Measurements from ENCODE around the gene SCAI.
"Not testable (repeated sequence)": the region's sequence is repeated elsewhere in the genome, so short reads cannot be mapped to it uniquely, and the experiment has no call there.

Gene SCAI

DNA sequence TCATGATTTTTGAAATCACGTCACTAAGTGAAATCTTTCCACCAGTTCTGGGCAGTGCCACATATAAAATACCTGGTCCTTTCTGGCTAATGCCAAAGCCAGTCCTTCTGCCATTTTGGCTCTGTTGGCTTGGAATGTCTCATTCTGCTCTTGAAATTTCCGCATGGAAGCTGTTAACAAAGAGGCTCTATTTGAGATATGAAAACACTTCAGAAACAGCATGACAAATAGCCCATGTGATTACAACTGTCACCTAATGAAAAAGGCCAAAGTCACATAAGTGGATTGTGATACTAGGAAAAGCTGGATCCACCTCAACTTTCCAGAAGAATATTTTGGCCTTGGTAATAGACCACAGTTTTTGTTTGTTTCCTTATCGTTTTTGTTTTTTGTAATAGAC, 215.2 kb downstream of the SCAI start:
- POLR2A ChIA-PET (ENCODE audit: low non-redundant PET): no interaction called here

DNA sequence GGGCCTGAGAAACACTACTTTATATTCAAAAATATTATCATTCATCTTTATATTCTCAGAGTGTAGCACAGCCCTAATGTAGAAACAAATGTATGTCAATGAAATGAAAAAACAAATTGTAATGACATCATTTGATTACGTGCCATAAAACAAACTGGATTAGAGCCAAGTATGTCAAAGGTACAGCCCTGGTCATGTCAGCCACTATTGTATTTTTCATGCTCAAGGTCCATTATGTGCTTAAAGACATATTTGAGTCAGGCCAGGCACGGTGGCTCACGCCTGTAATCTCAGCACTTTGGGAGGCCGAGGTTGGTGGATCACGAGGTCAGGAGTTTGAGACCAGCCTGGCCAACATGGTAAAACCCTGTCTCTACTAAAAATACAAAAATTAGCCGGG, 222.9 kb downstream of the SCAI start:
- H3K27ac ChIP-seq; POLR2A ChIA-PET (ENCODE audit: low non-redundant PET); CTCF ChIA-PET; DNase-seq (ENCODE audit: low spot score): not testable (repeated sequence)

More for the DNA sequence above, 215.2 kb downstream of the SCAI start:
- TF ChIP-seq, protein P1, sequence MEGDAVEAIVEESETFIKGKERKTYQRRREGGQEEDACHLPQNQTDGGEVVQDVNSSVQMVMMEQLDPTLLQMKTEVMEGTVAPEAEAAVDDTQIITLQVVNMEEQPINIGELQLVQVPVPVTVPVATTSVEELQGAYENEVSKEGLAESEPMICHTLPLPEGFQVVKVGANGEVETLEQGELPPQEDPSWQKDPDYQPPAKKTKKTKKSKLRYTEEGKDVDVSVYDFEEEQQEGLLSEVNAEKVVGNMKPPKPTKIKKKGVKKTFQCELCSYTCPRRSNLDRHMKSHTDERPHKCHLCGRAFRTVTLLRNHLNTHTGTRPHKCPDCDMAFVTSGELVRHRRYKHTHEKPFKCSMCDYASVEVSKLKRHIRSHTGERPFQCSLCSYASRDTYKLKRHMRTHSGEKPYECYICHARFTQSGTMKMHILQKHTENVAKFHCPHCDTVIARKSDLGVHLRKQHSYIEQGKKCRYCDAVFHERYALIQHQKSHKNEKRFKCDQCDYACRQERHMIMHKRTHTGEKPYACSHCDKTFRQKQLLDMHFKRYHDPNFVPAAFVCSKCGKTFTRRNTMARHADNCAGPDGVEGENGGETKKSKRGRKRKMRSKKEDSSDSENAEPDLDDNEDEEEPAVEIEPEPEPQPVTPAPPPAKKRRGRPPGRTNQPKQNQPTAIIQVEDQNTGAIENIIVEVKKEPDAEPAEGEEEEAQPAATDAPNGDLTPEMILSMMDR (conservative IDR thresholded peaks at IDR 0.05; ENCODE audit: low read depth): no peak
- H3K27ac ChIP-seq: no peak overlapping the region
- CTCF ChIA-PET: interaction anchor here (0.7 kb wide), 1 partner anchor 8 kb away, joined by 5 read pairs; no protein-coding TSS in a partner anchor
- no peak for DNase-seq (ENCODE audit: low spot score)

DNA sequence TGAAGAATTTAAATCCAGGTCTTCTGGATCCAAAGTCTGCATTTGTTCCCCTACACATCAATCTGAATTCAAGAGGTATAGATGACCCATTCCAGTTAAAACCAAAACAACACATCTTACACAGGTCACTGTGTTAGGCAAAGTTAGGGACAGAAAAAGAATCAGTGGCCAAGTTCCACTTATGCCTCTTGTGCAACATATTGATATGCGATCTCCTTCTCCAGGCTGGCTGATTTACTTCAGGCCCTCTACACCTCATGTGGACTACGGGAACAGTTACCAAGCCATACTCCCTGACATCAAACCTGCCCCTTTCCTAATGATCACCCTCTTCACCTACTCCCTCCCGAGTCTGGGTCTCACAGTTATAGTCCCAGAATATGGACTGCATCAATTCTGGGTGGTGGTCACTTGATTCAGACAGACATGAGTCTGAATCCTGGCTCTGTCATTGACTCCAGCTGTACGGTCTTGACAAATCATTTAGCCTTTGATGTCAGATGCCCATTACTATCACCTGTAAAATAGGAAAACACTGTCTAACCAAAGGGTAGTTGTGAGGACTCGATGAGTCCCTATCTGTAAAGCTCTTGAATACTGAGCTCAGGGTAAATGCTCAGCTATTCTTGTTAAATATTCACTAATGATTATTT, 228.4 kb downstream of the SCAI start:
- CTCF ChIA-PET: interaction anchor here (0.6 kb wide), 1 partner anchor 51 kb away, joined by 3 read pairs; no protein-coding TSS in a partner anchor
- no peak overlapping the region for H3K27ac ChIP-seq
- no peak for DNase-seq (ENCODE audit: low spot score)
- TF ChIP-seq, protein P1 (conservative IDR thresholded peaks at IDR 0.05; ENCODE audit: low read depth): no peak
- POLR2A ChIA-PET (ENCODE audit: low non-redundant PET): no interaction called here

DNA sequence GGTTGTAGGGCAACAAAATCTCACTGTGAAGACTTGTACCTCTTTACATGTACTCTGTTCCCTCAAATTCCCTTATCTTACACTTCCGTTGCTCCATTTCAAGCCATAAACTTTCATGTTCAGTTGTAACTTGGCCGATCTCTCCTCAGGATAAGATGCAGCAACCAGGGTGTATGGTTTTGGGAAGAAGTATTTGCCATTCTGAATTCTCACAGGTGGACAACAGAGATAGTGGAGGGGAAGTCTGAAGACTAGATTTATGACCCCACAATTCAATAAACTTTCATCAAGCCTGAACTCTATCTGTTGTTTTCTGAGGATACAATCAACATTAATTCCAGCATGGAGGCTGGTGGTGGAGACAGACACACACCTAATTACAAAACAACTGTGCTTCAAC, 229.9 kb downstream of the SCAI start:
- POLR2A ChIA-PET (ENCODE audit: low non-redundant PET): no interaction called here

DNA sequence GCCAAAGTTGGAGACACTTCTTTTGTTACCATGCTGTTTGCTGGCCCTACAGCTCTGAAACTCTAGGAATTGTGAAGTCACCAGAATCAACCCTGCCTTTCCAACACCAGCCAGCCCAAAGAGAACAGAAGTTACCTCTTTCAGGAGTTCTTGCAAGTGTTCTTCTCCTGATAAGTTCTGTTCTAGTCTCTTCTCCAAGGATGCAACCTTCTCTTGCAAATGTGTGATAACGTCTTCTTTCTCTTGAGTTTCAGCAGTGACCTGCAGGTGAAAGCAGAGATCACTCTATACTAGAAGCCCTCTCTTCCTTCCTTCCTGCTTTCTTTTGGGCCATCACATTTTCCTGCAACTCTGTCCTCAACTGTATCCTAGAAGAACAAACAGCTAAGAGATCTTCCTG, 231.6 kb downstream of the SCAI start:
- CTCF ChIA-PET: interaction anchor here (0.8 kb wide), 1 partner anchor 11 kb away, joined by 4 read pairs; no protein-coding TSS in a partner anchor
- no peak for DNase-seq (ENCODE audit: low spot score)
- TF ChIP-seq, protein P1 (conservative IDR thresholded peaks at IDR 0.05; ENCODE audit: low read depth): no peak
- no peak overlapping the region for H3K27ac ChIP-seq
- POLR2A ChIA-PET (ENCODE audit: low non-redundant PET): no interaction called here

More for the DNA sequence above, 229.9 kb downstream of the SCAI start:
- DNase-seq (ENCODE audit: low spot score): no peak
- CTCF ChIA-PET: interaction anchor here (0.9 kb wide), 1 partner anchor 19 kb away, joined by 5 read pairs; no protein-coding TSS in a partner anchor
- TF ChIP-seq, protein P1 (conservative IDR thresholded peaks at IDR 0.05; ENCODE audit: low read depth): no peak
- no peak overlapping the region for H3K27ac ChIP-seq

DNA sequence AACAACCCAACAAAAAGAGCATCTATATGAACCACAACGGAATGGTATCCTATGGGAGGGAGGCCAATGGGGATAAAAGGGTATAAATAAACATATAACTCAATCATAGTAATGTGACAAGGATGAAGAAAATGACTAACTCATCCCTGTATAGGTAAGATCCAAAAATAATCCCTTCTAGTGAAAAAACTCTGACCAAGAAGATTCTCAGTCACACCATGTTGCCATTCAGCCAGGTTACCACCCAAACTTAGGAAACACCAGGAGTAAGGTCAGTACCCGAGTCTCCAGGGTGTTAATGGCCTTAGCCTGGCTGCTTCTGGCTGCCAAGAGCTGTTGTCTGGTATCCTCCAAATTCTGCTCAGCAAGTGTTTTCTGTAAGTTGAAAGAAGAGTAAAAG, 235.2 kb downstream of the SCAI start:
- DNase-seq (ENCODE audit: low spot score): no peak
- TF ChIP-seq, protein P1 (conservative IDR thresholded peaks at IDR 0.05; ENCODE audit: low read depth): no peak
- CTCF ChIA-PET: interaction anchor here (0.6 kb wide), 1 partner anchor 17 kb away, joined by 3 read pairs; no protein-coding TSS in a partner anchor
- no peak overlapping the region for H3K27ac ChIP-seq
- POLR2A ChIA-PET (ENCODE audit: low non-redundant PET): no interaction called here

DNA sequence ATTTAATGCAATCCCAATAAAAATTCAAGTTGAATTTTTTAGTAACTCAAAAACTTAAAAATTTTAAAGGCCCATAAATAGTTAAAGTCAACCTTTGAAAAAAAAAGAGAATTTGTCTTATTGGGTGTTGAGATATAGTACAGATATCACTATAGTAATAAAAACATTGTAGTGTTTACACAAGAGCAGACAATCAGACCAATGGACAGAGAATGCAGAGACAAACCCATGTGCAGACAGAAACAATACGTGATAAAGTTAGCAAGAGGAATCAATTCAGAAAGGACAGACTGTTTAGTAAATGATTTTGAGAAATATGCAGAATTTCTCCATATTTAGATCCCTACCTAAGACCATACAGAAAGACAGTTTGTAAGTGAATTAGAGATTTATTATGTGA, 236.4 kb downstream of the SCAI start:
- TF ChIP-seq, protein P1 (conservative IDR thresholded peaks at IDR 0.05; ENCODE audit: low read depth): no peak
- ChIA-PET POLR2A (ENCODE audit: low non-redundant PET) (no interaction called here), CTCF (no interaction called here)
- H3K27ac ChIP-seq: no peak overlapping the region
- no peak for DNase-seq (ENCODE audit: low spot score)
